NCI-H128 (cell line): ENCODE results near the gene KRT79.

Experiments
- DNase-seq: peaks from one replicate; lab custom pipeline; 2025; ENCODE audit not compliant: unreplicated experiment; lab: John Stamatoyannopoulos, UW

Gene KRT79

DNA sequence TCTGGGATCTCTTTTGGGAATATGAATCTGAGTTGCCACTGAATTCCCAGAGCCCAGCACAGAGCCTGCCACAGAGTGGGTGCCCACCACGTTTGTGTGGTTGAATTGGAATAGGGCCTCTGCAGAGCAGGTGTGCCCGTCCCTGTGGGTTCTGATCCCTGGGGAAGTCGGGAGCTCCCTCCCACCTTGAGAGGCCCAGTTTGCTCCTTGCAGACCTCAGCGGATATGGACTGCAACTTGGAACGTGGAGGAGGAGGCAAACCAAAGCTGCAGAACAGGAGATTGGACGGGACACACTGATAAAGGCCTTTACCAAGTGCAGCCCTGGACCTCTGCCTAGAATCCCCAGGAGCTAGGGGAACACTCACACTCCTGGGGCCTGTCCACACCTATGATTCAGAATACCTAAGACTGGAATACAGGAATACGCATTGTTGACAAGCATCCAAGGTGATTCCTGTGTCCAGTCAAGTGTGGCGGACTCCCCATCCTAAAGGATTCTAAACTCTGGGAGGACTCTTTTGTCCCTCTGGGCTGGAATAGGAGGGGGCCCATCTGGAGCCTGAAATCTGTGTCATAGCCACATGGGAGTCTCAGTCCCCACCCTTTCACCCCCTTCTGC is 59.4 kb downstream of the KRT79 start:
- DNase-seq: no peak

- no peak for DNase-seq
Measured at GRCh38 chr12:52772772-52773171, 61.3 kb downstream of the KRT79 start.

- no peak for DNase-seq
Measured at GRCh38 chr12:52772188-52772587, 61.9 kb downstream of the KRT79 start.

GRCh38 chr12:52771505-52771904 is 62.6 kb downstream of the KRT79 start:
- DNase-seq: no peak
